IPS-11a (cell line): ENCODE results near the gene CACNA1C.

Experiments
- H3K4me3 ChIP-seq: one replicate; pipeline ENCODE4 v1.5.1; 2013; ENCODE audit warnings: low read depth, low read length, control low read depth

Gene CACNA1C

GRCh38 chr12:2431810-2432209, 379.0 kb downstream of the CACNA1C start:
- H3K4me3 ChIP-seq = no peak overlapping the region

DNA sequence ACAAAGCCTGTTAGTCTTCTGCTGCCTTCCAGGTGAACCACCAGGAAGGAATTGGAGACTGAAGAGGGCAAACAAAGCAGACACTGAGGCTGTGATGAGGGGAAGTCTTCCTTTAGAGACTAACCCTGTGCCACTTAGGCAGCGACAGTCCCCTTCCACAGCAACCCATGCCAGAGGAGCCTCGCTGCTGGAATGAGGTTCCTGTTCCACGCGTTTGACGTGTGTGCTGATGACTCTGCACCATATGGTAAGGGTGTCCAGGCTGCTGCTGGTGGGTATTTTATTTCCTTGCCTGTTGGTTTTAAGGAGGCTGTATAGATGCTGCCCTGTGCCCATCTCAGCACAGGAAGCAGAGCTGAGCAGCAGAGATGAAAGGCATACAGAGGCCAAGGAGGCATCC, 380.1 kb downstream of the CACNA1C start:
- no peak overlapping the region for H3K4me3 ChIP-seq

- H3K4me3 ChIP-seq = no peak overlapping the region
These were observed 382.7 kb downstream of the CACNA1C start for GRCh38 chr12:2435511-2435910.

- no peak overlapping the region for H3K4me3 ChIP-seq
These were observed 386.7 kb downstream of the CACNA1C start for GRCh38 chr12:2439332-2440100.

GRCh38 chr12:2443776-2444175, 391.0 kb downstream of the CACNA1C start:
- no peak overlapping the region for H3K4me3 ChIP-seq

GRCh38 chr12:2445968-2446367, 393.2 kb downstream of the CACNA1C start:
- H3K4me3 ChIP-seq = no peak overlapping the region

DNA sequence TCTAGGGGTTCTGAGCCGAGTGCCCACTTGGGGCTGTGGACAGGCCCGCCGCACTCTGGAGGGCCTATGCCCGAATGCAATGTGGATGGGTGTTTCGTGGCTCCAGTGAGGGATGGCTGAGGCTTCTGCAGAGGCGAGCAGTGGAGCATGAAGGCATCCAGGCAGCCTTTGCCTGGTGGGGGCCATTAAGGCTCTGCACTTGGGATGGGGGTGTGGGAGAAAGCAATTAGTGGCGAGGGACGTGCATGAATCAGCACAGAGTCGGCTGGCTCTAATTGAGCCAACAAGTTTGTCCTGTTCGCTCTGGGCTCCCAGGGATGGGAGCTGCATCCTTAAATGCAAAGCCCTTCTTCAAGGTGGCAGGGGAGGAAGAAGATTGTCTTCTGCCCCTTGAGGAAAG, 395.1 kb downstream of the CACNA1C start:
- no peak overlapping the region for H3K4me3 ChIP-seq

- H3K4me3 ChIP-seq = no peak overlapping the region
These were observed 396.8 kb downstream of the CACNA1C start for GRCh38 chr12:2449586-2449985.

GRCh38 chr12:2450553-2450952, 397.8 kb downstream of the CACNA1C start:
- H3K4me3 ChIP-seq = no peak overlapping the region

GRCh38 chr12:2451025-2451424, 398.2 kb downstream of the CACNA1C start:
- no peak overlapping the region for H3K4me3 ChIP-seq

- no peak overlapping the region for H3K4me3 ChIP-seq
These were observed 398.7 kb downstream of the CACNA1C start for GRCh38 chr12:2451497-2451896.

GRCh38 chr12:2453076-2453760, 400.4 kb downstream of the CACNA1C start:
- H3K4me3 ChIP-seq = no peak overlapping the region

DNA sequence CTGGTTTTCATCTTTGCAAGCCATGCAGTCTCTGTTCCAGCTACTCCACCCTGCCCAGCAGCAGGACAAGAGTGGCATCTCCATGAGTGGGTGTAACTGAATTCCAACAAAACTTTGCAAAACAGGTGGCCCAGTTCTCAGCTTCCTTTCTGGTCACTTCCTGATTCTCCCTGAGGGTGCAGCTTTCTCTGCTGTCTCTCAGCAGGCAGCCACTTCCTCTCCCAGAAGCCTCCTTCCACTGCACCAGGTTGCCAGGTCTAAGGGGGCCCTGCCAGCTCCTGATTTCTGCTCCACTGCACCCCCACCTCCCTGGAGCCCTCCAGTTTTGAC, 400.9 kb downstream of the CACNA1C start:
- H3K4me3 ChIP-seq = no peak overlapping the region

- no peak overlapping the region for H3K4me3 ChIP-seq
These were observed 401.9 kb downstream of the CACNA1C start for GRCh38 chr12:2454601-2455177.

DNA sequence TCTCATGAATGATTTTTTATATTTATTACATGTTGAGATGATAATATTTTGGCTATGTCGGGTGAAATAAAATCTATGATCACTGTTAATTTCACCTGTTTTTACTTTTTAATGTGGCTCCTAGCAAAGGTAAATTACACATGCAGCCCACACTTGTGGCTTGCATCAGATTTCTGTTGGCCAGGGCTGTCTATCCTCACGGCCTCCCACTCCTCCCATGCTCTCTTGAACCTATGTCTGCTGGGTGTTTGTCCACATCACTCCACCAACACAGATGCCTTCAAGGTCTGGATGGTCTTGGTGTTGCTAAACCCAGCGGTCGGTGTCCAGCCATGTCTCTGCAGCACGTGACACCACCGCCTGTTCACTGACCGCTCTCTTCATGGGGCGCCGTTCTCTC, 402.6 kb downstream of the CACNA1C start:
- H3K4me3 ChIP-seq = no peak overlapping the region

DNA sequence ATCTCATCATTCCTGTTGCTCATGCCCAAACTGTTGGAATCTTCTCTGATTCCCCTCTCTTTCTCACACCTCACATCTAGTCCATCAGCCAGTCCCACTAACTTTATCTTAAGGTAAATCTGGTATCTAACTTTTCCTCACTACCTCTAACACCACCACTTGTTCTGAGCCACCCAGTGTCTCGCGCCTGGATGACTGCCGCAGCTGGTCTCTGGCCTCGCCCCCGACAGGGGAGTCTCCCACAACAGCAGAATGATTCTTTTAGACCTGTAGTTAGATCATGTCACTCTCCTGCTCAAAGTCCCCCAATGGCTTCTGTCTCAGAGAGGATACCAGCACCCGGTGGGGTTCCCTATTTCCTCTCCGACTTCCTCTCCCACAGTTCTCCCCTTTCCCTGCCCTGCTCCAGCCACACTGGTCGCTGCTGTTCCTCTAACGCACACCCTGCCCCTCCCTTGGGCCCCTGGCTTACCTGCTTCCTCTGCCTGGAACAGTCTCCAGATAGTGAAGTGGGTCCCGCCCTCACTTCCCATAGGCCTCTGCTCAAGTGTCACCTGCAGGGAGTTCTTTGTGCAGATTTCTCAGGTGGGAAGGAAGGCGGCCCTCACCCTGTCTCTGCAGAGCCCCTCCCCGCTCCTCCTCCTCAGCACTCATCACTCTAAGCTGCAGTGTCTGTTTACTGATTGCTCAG, 403.5 kb downstream of the CACNA1C start:
- no peak overlapping the region for H3K4me3 ChIP-seq

DNA sequence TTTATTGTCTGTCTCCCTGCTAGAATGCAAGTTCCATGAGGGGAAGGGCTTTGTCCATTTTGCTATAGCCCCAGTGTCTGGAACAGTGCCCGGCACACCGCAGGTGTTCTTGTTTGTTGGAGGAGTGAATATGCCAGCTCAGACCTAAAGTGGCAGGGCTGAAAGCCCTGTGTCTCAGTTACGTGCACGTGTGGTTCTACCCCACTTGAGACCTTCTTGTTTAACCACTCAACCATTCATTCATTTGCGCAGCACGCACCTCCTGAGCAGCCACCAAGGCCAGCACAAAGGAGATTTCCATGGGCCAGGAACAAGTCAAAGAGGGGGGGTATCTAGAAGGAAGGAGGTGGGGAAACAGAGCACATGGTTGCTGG, 404.0 kb downstream of the CACNA1C start:
- no peak overlapping the region for H3K4me3 ChIP-seq

- no peak overlapping the region for H3K4me3 ChIP-seq
These were observed 404.6 kb downstream of the CACNA1C start for GRCh38 chr12:2457215-2457932.

DNA sequence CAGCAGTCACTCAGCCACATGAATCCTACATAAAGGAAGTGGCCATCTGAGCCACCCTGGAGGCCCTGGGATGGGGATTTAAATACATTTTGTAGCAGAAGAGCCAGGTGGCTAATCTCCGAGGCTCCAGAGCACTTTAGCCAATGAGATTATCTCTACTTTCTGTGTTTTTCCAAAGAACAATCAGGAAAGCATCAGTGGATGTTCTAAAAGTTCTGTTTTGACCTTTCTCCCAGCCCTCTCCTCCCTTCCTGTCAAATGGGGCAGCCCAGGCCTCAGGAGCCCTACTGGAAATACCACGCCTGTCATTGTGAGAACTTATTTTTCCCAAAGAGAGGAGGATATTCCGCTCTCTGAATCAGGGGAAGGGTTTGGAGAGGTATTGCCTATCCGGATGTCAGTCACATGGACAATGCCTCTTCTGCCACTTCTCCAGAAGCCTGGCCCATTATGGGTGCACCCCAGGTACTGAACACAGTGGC, 405.2 kb downstream of the CACNA1C start:
- H3K4me3 ChIP-seq = no peak overlapping the region

DNA sequence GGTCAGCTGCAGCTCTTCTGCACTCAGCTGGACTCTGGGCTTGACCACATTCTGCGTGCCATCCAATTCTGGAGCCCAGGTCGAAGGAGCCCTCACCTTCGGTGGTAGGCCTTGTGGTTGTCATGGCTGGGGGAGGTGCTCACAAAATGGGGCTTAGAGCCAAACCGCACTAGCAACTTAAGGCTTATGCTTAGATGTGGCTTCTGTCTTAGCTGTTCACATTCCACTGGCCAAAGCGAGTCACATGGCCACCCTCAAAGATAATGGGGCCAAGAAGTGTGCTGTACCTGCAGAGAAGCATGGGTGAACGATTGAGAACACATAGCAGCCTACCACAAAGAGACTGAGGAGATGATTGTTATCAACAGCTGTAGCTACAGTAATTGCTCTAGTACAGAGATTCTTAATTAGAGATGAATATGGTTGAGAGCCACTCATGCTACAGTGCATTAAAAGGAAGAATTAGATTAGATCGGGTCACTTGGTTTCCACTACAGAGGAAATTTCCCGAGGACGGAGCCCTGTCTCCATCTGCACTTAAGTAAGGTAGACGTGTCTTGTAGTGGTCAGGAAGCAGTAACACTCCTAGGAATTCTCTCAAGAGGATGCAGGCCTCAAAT, 407.4 kb downstream of the CACNA1C start:
- no peak overlapping the region for H3K4me3 ChIP-seq

DNA sequence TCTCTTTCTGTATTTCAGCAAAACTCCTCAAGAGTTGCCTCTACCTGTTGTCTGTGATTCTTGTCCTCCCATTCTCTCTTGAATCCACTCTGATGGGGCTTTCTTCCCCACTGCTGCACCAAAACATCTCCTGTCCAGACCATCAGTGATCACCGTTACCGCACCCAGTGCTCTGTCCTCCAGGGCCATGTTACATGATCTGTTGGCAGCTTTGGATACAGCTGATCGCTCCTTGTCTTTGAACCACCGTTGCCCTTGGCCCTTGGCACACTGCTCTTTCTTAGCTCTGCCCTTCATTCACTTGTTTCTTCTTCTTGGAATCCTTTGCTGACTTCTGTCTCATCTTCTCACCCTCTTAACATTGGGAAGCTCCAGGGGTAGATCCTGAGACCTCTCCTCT, 408.3 kb downstream of the CACNA1C start:
- no peak overlapping the region for H3K4me3 ChIP-seq
